Stimulated activated effector memory CD8-positive, alpha-beta T cell treated with anti-CD3 and anti-CD28 coated beads, Interleukin-12 subunit alpha, Interleukin-12 subunit beta, amount 100 ng/mL, for 72 hours (primary cell): Measurements from ENCODE around the gene FBXL16.
"Not testable (repeated sequence)": the region's sequence is repeated elsewhere in the genome, so short reads cannot be mapped to it uniquely, and the experiment has no call there.

ENCODE experiments used
- ATAC-seq: fragments of 150-1000 bp; cut with Tn5 transposase; 2 replicates; pipeline ENCODE4 v1.10.0; 2021
- DNase-seq, 2 donors: peaks; one replicate each; pipeline ENCODE4 v3.0.0; 2021 to 2022; ENCODE audit warnings: low spot score in 2 of 2
- H3K27ac Mint-ChIP-seq: one replicate; pipeline ENCODE4 v1.8.0; 2022; ENCODE audit warnings: mild to moderate bottlenecking, mixed read lengths
- H3K36me3 Mint-ChIP-seq: one replicate; pipeline ENCODE4 v1.8.0; 2022; ENCODE audit warnings: mild to moderate bottlenecking, mixed read lengths
- H3K4me1 Mint-ChIP-seq: one replicate; pipeline ENCODE4 v1.8.0; 2022; ENCODE audit warnings: mixed read lengths
- H3K4me3 Mint-ChIP-seq: one replicate; pipeline ENCODE4 v1.8.0; 2022; ENCODE audit warnings: mild to moderate bottlenecking, mixed read lengths
- H3K9me3 Mint-ChIP-seq: one replicate; pipeline ENCODE4 v1.8.0; 2022; ENCODE audit warnings: mixed read lengths

Gene FBXL16

GRCh38 chr16:694187-694862 lies 11.3 kb downstream of the FBXL16 start:
- Mint-ChIP-seq H3K36me3 (peaks cover 7% of the 10 kb centered on the region), H3K27ac (no peak overlapping the region), H3K4me3 (peak overlapping the region; percentile 79), H3K9me3 (no peaks in the 10 kb centered on the region), H3K4me1 (peaks cover 22% of the 10 kb centered on the region)
- no peak for ATAC-seq
- DNase-seq, result no peak

GRCh38 chr16:693766-694165 lies 11.8 kb downstream of the FBXL16 start:
- Mint-ChIP-seq H3K4me3 (peak overlapping the region; percentile 79), H3K9me3 (no peaks in the 10 kb centered on the region), H3K36me3 (peaks cover 7% of the 10 kb centered on the region), H3K4me1 (peaks cover 22% of the 10 kb centered on the region), H3K27ac (no peak overlapping the region)
- ATAC-seq (no peak), DNase-seq (no peak)

- H3K4me1 Mint-ChIP-seq, result peaks cover 25% of the 10 kb centered on the region
- peaks cover 7% of the 10 kb centered on the region for H3K36me3 Mint-ChIP-seq
- ATAC-seq, result no peak
- H3K9me3 Mint-ChIP-seq, result no peaks in the 10 kb centered on the region
- no peak overlapping the region for H3K27ac Mint-ChIP-seq
- H3K4me3 Mint-ChIP-seq, result peak overlapping the region; percentile 79
- DNase-seq, result no peak
Observed at GRCh38 chr16:693364-693763, 12.2 kb downstream of the FBXL16 start.

- DNase-seq (no peak), ATAC-seq (no peak)
- no peaks in the 10 kb centered on the region for H3K9me3 Mint-ChIP-seq
- peaks cover 25% of the 10 kb centered on the region for H3K4me1 Mint-ChIP-seq
- peak overlapping the region; percentile 79 for H3K4me3 Mint-ChIP-seq
- peaks cover 7% of the 10 kb centered on the region for H3K36me3 Mint-ChIP-seq
- H3K27ac Mint-ChIP-seq, result no peak overlapping the region
Observed at GRCh38 chr16:692356-693108, 13.1 kb downstream of the FBXL16 start.

- not testable (repeated sequence) for ATAC-seq, H3K9me3 Mint-ChIP-seq
Observed at GRCh38 chr16:691242-691641, 14.4 kb downstream of the FBXL16 start.

GRCh38 chr16:689175-689897 lies 16.3 kb downstream of the FBXL16 start:
- no peak for DNase-seq
- Mint-ChIP-seq H3K36me3 (peaks cover 23% of the 10 kb centered on the region), H3K4me1 (peaks cover 31% of the 10 kb centered on the region), H3K9me3 (no peaks in the 10 kb centered on the region), H3K27ac (peak overlapping the region; percentile 94), H3K4me3 (peak overlapping the region; percentile 86)
- ATAC-seq, result no peak

More at GRCh38 chr16:691242-691641, 14.4 kb downstream of the FBXL16 start:
- H3K4me1 Mint-ChIP-seq, result peaks cover 25% of the 10 kb centered on the region
- not testable (repeated sequence) for DNase-seq, H3K36me3 Mint-ChIP-seq
- H3K27ac Mint-ChIP-seq, result peak overlapping the region; percentile 94
- peak overlapping the region; percentile 86 for H3K4me3 Mint-ChIP-seq

GRCh38 chr16:687499-687898 lies 18.1 kb downstream of the FBXL16 start:
- ATAC-seq, result no peak
- Mint-ChIP-seq H3K36me3 (peaks cover 38% of the 10 kb centered on the region), H3K9me3 (no peaks in the 10 kb centered on the region), H3K4me3 (no peak overlapping the region), H3K4me1 (peaks cover 41% of the 10 kb centered on the region), H3K27ac (no peak overlapping the region)
- no peak for DNase-seq

GRCh38 chr16:686459-687260 lies 18.9 kb downstream of the FBXL16 start:
- H3K4me3 Mint-ChIP-seq, result no peak overlapping the region
- ATAC-seq (no peak), DNase-seq (no peak)
- peaks cover 45% of the 10 kb centered on the region for H3K36me3 Mint-ChIP-seq
- H3K4me1 Mint-ChIP-seq, result peaks cover 50% of the 10 kb centered on the region
- H3K27ac Mint-ChIP-seq, result no peak overlapping the region
- no peaks in the 10 kb centered on the region for H3K9me3 Mint-ChIP-seq

- Mint-ChIP-seq H3K9me3 (no peaks in the 10 kb centered on the region), H3K4me3 (peak overlapping the region; percentile 23), H3K4me1 (peaks cover 52% of the 10 kb centered on the region), H3K36me3 (peaks cover 49% of the 10 kb centered on the region), H3K27ac (peak overlapping the region; percentile 45)
- DNase-seq (no peak), ATAC-seq (no peak)
Observed at GRCh38 chr16:685967-686366, 19.6 kb downstream of the FBXL16 start.

GRCh38 chr16:684961-685696 lies 20.5 kb downstream of the FBXL16 start:
- DNase-seq (no peak), ATAC-seq (no peak)
- H3K27ac Mint-ChIP-seq, result peak overlapping the region; percentile 89
- H3K36me3 Mint-ChIP-seq, result peaks cover 48% of the 10 kb centered on the region
- peaks cover 51% of the 10 kb centered on the region for H3K4me1 Mint-ChIP-seq
- peak overlapping the region; percentile 73 for H3K4me3 Mint-ChIP-seq
- H3K9me3 Mint-ChIP-seq, result no peaks in the 10 kb centered on the region

- Mint-ChIP-seq H3K4me1 (peaks cover 52% of the 10 kb centered on the region), H3K4me3 (peak within 1 kb of the TSS; percentile 73), H3K27ac (peak within 1 kb of the TSS; percentile 89), H3K9me3 (no peaks in the 10 kb centered on the region), H3K36me3 (peaks cover 48% of the 10 kb centered on the region)
- peak; percentile 85 for ATAC-seq
- DNase-seq, result peak; percentile 91 to 97
Observed at GRCh38 chr16:684071-684794, 21.4 kb downstream of the FBXL16 start, which contains the start of gene JMJD8. JMJD8 (minus strand) TSS chr16:684334; CDS start chr16:684319, 15 bp downstream.

GRCh38 chr16:683396-684070 lies 22.1 kb downstream of the FBXL16 start:
- Mint-ChIP-seq H3K4me1 (peaks cover 50% of the 10 kb centered on the region), H3K4me3 (peak overlapping the region; percentile 73), H3K27ac (peak overlapping the region; percentile 89), H3K36me3 (peaks cover 48% of the 10 kb centered on the region), H3K9me3 (no peaks in the 10 kb centered on the region)
- DNase-seq (no peak), ATAC-seq (no peak)
